ENCODE data around the gene RACGAP1. TPM values are rescaled to one million over a fixed set of nuclear protein-coding genes. Genes with fewer than 3 reads are reported as not detected.

RACGAP1 gene
- total and polyA plus RNA-seq, 2 donors from 2014 or later: 5.0 to 7.7 TPM

GRCh38 chr12:49974677-49975317, 50.5 kb downstream of the RACGAP1 start:
- Histone ChIP-seq H3K4me1 (ENCODE audit: control insufficient read depth in 2 of 3, insufficient read depth in 2 of 3, low read depth in 1 of 3, low read length in 3 of 3) (peaks cover 0 to 12% (median 10%) of the 10 kb centered on the region in 3 donors), H3K4me3 (ENCODE audit: low read length in 3 of 3) (peak overlapping the region in 2 of 3 donors; percentile 15 to 16), H3K9me3 (ENCODE audit: control insufficient read depth in 2 of 3, insufficient read depth in 1 of 3, low read length in 3 of 3) (no peaks in the 10 kb centered on the region), H3K9ac (ENCODE audit: low read length in 3 of 3) (no peak overlapping the region), H3K27me3 (ENCODE audit: control insufficient read depth, insufficient read depth, low read length) (no peaks in the 10 kb centered on the region), H3K36me3 (ENCODE audit: control insufficient read depth in 2 of 3, insufficient read depth in 3 of 3, low read length in 3 of 3) (no peaks in the 10 kb centered on the region), H3K27ac (ENCODE audit: low read depth in 2 of 2, low read length in 2 of 2) (no peak overlapping the region)
- TF ChIP-seq CTCF (IDR thresholded peaks at IDR 0.05; ENCODE audit: borderline replicate concordance, extremely low read depth, insufficient read depth): no peak
- FAIRE-seq (no peak), DNase-seq (peak in 2 of 5 donors; percentile 43 to 46)
- intact Hi-C loops (cut with DNase I): no loop called here

GRCh38 chr12:49974231-49974675, 51.0 kb downstream of the RACGAP1 start:
- FAIRE-seq: no peak
- intact Hi-C loops (cut with DNase I): no loop called here

GRCh38 chr12:49973361-49973830, 51.9 kb downstream of the RACGAP1 start:
- no peaks in the 10 kb centered on the region for H3K9me3 ChIP-seq (ENCODE audit: control insufficient read depth in 2 of 3, insufficient read depth in 1 of 3, low read length in 3 of 3)
- H3K4me1 ChIP-seq (ENCODE audit: control insufficient read depth in 2 of 3, insufficient read depth in 2 of 3, low read depth in 1 of 3, low read length in 3 of 3): peaks cover 0 to 7% (median 4%) of the 10 kb centered on the region in 3 donors
- no peak overlapping the region for H3K4me3 ChIP-seq (ENCODE audit: low read length in 3 of 3)
- DNase-seq (peak in 1 of 5 donors; percentile 55), FAIRE-seq (no peak)
- no peaks in the 10 kb centered on the region for H3K27me3 ChIP-seq (ENCODE audit: control insufficient read depth, insufficient read depth, low read length)
- no peak overlapping the region for H3K9ac ChIP-seq (ENCODE audit: low read length in 3 of 3)
- no peak for TF ChIP-seq CTCF (IDR thresholded peaks at IDR 0.05; ENCODE audit: borderline replicate concordance, extremely low read depth, insufficient read depth)
- H3K36me3 ChIP-seq (ENCODE audit: control insufficient read depth in 2 of 3, insufficient read depth in 3 of 3, low read length in 3 of 3): no peaks in the 10 kb centered on the region
- H3K27ac ChIP-seq (ENCODE audit: low read depth in 2 of 2, low read length in 2 of 2): no peak overlapping the region
- intact Hi-C loops (cut with DNase I): no loop called here

More at GRCh38 chr12:49974231-49974675, 51.0 kb downstream of the RACGAP1 start:
- no peaks in the 10 kb centered on the region for H3K36me3 ChIP-seq (ENCODE audit: control insufficient read depth in 2 of 3, insufficient read depth in 3 of 3, low read length in 3 of 3)
- H3K27ac ChIP-seq (ENCODE audit: low read depth in 2 of 2, low read length in 2 of 2): no peak overlapping the region
- H3K9me3 ChIP-seq (ENCODE audit: control insufficient read depth in 2 of 3, insufficient read depth in 1 of 3, low read length in 3 of 3): no peaks in the 10 kb centered on the region
- no peak overlapping the region for H3K9ac ChIP-seq (ENCODE audit: low read length in 3 of 3)
- H3K4me3 ChIP-seq (ENCODE audit: low read length in 3 of 3): peak overlapping the region in 2 of 3 donors; percentile 15 to 16
- TF ChIP-seq CTCF (IDR thresholded peaks at IDR 0.05; ENCODE audit: borderline replicate concordance, extremely low read depth, insufficient read depth): peak; percentile 61
- peaks cover 0 to 12% (median 9%) of the 10 kb centered on the region in 3 donors for H3K4me1 ChIP-seq (ENCODE audit: control insufficient read depth in 2 of 3, insufficient read depth in 2 of 3, low read depth in 1 of 3, low read length in 3 of 3)
- peak; percentile 70 to 88 (median 82) for DNase-seq
- H3K27me3 ChIP-seq (ENCODE audit: control insufficient read depth, insufficient read depth, low read length): no peaks in the 10 kb centered on the region

All from kidney (tissue), 14 donors.